Chondrocyte (in vitro differentiated cells): ENCODE data around the gene MALRD1. TPM values are rescaled to one million over a fixed set of nuclear protein-coding genes. Genes with fewer than 3 reads are reported as not detected.

Source experiments
- DNase-seq: peaks from one replicate; pipeline ENCODE4 v3.0.0; 2021; ENCODE audit warnings: mixed read lengths, low spot score
- H3K27ac Mint-ChIP-seq: one replicate; pipeline ENCODE4 v1.8.0; 2021; ENCODE audit warnings: mild to moderate bottlenecking, moderate library complexity, mixed read lengths; ENCODE audit not compliant: unreplicated experiment
- H3K27me3 Mint-ChIP-seq: 2 replicates; pipeline ENCODE4 v1.8.0; 2021; ENCODE audit warnings: low read depth, mixed read lengths
- H3K36me3 Mint-ChIP-seq: 2 replicates; pipeline ENCODE4 v1.8.0; 2021; ENCODE audit warnings: low read depth, mixed read lengths
- H3K4me1 Mint-ChIP-seq: 2 replicates; pipeline ENCODE4 v1.8.0; 2021; ENCODE audit warnings: low read depth, mild to moderate bottlenecking, mixed read lengths
- H3K4me3 Mint-ChIP-seq: one replicate; pipeline ENCODE4 v1.8.0; 2021; ENCODE audit warnings: mild to moderate bottlenecking, moderate library complexity, mixed read lengths; ENCODE audit not compliant: unreplicated experiment
- H3K9me3 Mint-ChIP-seq: 2 replicates; pipeline ENCODE4 v1.8.0; 2021; ENCODE audit warnings: low read depth, mixed read lengths
- total RNA-seq: library from RNA; stranded (reverse); gene quantifications from 3 replicates; pipeline ENCODE4 v1.2.1, GENCODE V29; 2021
- TF ChIP-seq, protein P1 (sequence below): fragments of 200-600 bp; sonication (generic); IDR thresholded peaks from 2 replicates; pipeline ENCODE4 v1.5.0; 2021; ENCODE audit warnings: antibody characterized with exemption, mild to moderate bottlenecking, moderate library complexity

The MALRD1 gene
- total RNA-seq, 1 donor from 2014 or later = 0.27 TPM

DNA sequence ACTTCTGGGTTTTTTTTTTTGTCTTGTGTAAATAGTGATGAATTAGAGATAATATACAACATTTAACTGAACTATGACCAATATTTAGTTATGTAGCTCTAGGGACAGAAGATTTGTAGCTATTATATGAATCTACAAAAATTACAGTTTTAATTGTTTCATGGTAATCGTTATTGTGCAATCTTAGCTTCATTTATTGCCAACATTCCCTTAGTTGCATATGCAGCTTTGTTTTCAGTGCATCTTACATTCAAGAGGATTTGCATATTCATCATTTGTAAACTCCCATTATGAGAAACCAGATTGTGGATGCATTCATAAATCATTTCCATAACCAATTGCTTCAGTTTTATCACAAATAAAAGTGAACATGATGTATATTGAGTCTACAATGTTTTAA, 68.8 kb downstream of the MALRD1 start:
- Mint-ChIP-seq H3K27me3 (no peaks in the 10 kb centered on the region), H3K36me3 (no peaks in the 10 kb centered on the region), H3K27ac (no peak overlapping the region), H3K9me3 (peaks cover 15% of the 10 kb centered on the region), H3K4me1 (no peaks in the 10 kb centered on the region), H3K4me3 (no peak overlapping the region)
- TF ChIP-seq, protein P1, sequence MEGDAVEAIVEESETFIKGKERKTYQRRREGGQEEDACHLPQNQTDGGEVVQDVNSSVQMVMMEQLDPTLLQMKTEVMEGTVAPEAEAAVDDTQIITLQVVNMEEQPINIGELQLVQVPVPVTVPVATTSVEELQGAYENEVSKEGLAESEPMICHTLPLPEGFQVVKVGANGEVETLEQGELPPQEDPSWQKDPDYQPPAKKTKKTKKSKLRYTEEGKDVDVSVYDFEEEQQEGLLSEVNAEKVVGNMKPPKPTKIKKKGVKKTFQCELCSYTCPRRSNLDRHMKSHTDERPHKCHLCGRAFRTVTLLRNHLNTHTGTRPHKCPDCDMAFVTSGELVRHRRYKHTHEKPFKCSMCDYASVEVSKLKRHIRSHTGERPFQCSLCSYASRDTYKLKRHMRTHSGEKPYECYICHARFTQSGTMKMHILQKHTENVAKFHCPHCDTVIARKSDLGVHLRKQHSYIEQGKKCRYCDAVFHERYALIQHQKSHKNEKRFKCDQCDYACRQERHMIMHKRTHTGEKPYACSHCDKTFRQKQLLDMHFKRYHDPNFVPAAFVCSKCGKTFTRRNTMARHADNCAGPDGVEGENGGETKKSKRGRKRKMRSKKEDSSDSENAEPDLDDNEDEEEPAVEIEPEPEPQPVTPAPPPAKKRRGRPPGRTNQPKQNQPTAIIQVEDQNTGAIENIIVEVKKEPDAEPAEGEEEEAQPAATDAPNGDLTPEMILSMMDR = no peak
- DNase-seq = no peak

DNA sequence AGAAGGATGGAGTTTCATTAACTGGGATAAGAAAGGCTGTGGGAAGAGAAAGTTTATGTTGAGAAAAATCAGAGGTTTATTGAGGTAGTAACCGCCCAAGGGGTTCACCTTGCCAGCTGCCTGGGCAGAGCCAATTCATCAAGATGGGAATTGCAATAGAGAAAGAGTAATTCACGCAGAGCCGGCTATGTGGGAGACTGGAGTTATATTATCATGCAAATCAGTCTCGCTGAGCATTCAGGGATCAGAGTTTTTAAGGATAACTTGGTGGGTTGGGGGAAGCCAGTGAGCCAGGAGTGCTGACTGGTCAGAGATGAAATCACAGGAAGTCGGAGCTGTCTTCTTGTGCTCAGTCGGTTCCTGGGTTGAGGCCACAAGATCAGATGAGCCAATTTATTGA, 70.6 kb downstream of the MALRD1 start:
- TF ChIP-seq, protein P1 = no peak
- H3K4me3 Mint-ChIP-seq = no peak overlapping the region
- DNase-seq = no peak
- H3K36me3 Mint-ChIP-seq = no peaks in the 10 kb centered on the region
- H3K27me3 Mint-ChIP-seq = no peaks in the 10 kb centered on the region
- H3K4me1 Mint-ChIP-seq = no peaks in the 10 kb centered on the region
- H3K27ac Mint-ChIP-seq = no peak overlapping the region
- H3K9me3 Mint-ChIP-seq = peaks cover 15% of the 10 kb centered on the region

DNA sequence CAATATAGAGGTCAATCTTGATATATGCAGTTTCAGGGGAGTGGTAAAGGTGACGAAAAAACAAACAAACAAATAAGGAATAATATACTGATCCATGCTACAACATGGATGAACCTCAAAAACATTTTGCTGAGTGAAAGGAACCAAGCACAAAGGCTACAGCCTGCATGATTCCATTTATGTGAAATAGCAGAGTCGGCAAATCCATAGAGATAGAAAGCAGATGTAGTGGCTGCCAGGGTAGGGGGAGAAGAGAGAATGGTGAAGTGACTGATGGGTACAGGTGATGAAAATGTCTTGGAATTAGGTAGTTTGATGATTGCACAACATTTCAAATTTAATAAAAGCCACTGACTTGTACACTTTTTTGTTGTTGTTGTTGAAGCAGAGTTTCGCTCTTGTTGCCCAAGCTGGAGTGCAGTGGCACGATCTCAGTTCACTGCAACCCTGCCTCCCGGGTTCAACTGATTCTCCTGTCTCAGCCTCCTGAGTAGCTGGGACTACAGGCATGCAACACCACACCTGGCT, 71.8 kb downstream of the MALRD1 start:
- TF ChIP-seq, protein P1 = no peak
- Mint-ChIP-seq H3K4me3 (no peak overlapping the region), H3K9me3 (peaks cover 15% of the 10 kb centered on the region), H3K27ac (no peak overlapping the region), H3K4me1 (no peaks in the 10 kb centered on the region), H3K27me3 (no peaks in the 10 kb centered on the region), H3K36me3 (no peaks in the 10 kb centered on the region)
- DNase-seq = no peak

GRCh38 chr10:19133992-19134391, 85.4 kb downstream of the MALRD1 start:
- H3K27ac Mint-ChIP-seq = no peak overlapping the region
- H3K4me3 Mint-ChIP-seq = no peak overlapping the region
- H3K4me1 Mint-ChIP-seq = no peaks in the 10 kb centered on the region

GRCh38 chr10:19142967-19143366, 94.4 kb downstream of the MALRD1 start:
- Mint-ChIP-seq H3K9me3 (peaks cover 3% of the 10 kb centered on the region), H3K4me3 (no peak overlapping the region), H3K4me1 (no peaks in the 10 kb centered on the region), H3K27me3 (no peaks in the 10 kb centered on the region), H3K36me3 (no peaks in the 10 kb centered on the region), H3K27ac (no peak overlapping the region)
- no peak for DNase-seq
- TF ChIP-seq, protein P1 = no peak

More at GRCh38 chr10:19133992-19134391, 85.4 kb downstream of the MALRD1 start:
- Mint-ChIP-seq H3K36me3 (no peaks in the 10 kb centered on the region), H3K27me3 (peaks cover 2% of the 10 kb centered on the region), H3K9me3 (no peaks in the 10 kb centered on the region)
- TF ChIP-seq, protein P1 = no peak
- no peak for DNase-seq
